HG02610 (cell line): ENCODE measurements around the gene ZMIZ1.

Experiments
- ATAC-seq: cut with Tn5 transposase; IDR thresholded peaks from one replicate; pipeline ENCODE4 v1.9.1; 2021; ENCODE audit warnings: mild to moderate bottlenecking, moderate library complexity; ENCODE audit not compliant: unreplicated experiment

The ZMIZ1 gene

DNA sequence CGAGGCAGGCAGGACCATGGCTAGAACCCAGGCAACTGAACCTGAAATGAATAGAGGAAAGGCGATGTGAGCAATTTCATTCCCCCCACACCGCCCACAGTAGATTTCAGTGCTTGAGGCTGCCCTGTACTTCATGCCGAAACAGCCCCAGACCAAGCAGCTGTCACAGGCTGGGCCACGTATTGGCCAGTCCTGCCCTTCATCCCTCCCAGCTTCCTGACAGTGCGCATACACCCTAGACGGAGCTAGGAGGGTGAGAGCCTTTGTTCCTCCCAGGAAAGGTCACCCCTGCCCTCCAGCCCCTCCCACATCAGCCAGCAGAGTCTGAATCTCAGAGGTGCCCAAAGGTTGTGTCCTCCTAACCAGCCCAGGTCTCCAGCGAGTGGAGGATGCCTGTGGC is 98.8 kb downstream of the ZMIZ1 start:
- ATAC-seq = no peak

DNA sequence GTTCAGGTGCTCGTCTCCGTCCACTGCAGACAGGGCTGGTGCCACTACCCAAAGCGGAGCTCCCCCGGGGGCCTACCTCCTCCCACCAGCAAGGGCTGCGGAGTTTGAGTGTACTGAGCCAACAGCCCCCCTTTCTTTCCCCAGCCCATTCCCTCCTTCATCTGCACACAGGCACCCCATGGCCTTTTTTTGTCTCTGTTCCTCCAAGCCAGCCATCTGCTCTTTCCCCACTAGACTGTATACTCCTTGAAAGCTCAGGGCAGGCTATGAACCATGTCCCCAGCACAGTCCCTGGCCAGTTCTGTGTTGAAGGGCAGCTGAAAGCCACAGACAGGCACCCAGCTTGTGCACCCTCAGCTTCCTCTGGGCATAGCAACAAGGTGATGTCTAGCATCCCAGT is 99.4 kb downstream of the ZMIZ1 start:
- no peak for ATAC-seq

DNA sequence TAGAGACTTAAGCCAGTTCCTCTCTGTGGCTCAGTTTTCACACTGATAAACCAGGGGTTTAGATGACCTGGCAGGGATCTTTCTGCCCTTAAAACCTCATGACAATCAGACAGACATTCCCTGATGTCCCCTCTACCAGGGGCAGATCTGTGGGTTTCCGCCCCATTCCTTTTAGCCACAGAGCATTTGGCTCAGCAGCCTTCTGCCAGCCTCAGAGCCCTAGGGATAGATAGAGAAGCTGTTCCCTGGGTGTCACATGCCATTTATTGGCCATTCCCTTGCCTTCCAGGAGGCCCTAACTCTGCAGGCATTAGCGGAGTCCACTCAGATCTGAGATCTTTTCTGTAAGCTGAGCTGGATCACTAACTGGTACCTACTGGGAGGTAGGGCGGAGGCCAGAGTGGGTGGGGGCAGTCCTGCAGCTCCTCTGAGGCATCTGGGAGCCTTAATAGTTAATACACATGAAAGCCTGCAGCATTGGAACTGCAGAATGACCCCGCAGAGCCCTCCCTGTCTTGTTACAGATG is 101.5 kb downstream of the ZMIZ1 start:
- no peak for ATAC-seq

DNA sequence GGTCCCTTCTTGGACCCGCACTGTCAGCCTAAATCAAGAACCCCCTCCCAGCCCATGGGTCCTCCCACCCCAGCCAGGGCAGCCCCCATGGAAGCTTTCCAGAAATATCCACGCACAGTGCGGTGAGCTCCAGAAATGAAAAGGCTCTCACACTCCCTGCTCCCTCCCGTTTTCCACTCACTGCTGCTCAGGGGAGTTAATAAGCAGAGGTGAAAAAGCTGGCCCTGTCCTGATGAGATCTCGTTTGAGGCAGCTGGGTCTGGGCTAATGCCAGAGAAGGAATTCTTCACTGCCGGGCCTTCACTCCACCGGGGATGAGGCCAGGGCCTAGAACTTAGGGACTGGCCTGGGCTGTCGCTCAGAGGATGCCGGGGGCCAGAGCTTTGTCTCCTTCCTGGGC is 102.2 kb downstream of the ZMIZ1 start:
- ATAC-seq = no peak

DNA sequence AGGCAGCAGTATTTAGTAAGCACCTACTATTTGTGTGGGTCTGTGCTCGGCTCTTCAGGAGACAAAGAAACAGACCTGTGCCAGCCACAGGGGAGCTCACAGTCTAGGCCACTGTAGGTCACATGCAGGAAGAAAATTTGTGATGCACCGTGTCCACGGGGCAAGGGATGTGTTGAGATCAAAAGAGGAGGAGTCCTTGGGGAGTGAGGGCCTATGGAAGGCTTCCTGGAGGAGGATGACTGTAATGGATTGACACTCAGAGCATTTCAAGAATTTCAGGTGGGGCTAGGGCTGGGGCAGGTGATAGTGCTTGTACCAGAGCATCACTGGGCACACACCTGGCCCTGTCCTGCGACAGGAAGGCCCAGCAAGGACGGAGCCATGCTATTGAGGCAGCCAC is 102.7 kb downstream of the ZMIZ1 start:
- no peak for ATAC-seq

DNA sequence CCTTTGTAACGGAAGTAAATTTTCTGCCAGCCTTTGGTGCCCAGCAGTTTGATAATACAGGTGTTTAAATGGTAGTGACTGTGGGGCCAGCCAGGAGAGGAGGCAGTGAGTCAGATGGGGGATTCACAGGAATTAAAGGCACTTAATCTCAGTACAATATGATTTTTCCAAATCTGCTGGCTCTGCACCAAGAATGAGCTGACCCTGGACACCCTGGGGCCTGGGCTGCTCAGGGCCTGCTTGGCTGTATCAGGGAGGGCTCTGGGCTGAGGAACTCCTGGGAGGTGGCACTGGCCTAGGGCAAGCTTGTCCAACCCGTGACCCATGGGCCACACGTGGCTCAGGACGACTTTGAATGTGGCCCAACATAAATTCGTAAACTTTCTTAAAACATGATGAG is 104.1 kb downstream of the ZMIZ1 start:
- no peak for ATAC-seq

DNA sequence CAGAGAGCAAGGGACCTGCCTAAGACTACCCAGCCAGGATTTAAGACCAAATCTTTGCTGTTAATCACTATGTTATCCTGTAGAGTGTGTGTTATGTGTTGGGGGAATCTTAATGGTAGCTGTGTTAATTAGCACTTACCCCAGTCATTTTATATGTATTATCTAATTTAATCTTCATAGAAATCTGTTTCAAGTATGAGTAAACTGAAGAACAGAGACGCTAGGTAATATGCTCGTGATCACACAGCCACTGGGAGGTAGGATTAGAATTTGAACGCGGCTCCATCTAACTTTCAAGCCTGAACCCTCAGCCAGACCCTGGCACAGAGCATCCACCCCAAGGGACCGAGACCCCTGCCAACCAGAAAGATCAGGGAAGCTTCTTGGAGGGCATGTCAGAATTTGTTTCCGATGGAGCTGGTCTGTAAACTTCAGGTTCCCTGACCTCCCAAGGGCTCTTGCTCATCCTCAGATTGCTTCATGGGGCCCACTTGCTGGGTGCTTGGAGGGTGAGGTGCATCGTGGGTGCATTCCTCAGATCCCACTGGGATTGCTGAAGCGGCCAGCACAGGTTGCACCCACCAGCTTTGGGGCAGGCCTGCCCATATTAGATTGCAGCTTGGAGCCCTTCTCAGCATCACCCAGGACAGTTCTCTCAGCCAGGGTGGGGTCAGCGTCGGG is 105.0 kb downstream of the ZMIZ1 start:
- ATAC-seq = no peak

DNA sequence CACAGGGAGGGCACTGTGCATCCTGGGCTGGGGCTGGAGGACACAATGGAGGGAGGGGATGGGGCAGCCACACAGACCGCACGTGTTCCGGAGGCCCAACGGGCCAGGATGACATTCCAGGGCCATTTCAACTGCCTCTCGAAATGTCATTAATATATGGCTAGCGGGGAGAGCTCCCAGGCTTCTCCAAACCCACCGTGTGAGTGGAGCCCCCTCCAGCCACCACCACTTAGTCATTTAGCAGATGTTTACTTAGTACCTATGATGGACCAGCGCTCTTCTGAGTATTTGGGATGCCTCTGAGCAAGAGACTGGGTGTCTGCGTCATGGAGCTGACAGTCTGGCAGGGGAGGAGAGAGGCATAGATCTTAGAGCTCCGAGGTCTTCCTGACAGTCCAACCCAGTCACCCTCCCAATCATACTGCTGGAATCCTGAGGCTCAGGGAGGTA is 107.3 kb downstream of the ZMIZ1 start:
- ATAC-seq = no peak

DNA sequence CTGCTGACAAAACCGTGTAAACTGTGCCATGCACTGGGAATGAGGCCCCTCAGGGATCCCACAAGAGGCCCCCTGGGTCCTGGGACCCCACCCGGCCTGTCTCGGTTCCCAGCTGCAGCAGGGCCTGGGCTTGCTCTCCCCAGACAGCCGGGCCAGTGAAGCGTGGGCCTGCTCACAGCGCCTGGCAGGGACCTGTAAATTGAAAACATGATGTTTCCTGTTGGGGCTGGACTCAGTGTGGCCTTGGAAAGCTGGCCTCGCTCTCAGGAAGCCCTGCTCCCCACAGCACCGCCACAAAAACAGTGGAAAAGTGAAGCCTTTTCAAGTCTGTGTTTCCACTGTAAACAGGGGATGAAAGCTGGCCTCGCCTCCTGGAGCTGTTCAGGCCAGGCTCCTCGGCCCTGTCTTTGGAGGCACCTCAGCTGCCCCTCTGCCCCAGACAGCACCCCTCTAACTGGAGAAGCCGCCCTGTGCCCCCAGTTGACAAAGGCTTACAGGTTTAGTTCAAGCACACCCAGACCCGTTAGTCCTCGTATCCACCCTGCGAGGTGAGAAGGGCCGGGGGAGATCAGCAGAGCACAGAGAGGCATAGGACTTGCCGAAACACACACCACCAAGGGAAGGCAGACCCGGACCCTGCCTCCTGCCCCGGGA is 108.3 kb downstream of the ZMIZ1 start:
- no peak for ATAC-seq

DNA sequence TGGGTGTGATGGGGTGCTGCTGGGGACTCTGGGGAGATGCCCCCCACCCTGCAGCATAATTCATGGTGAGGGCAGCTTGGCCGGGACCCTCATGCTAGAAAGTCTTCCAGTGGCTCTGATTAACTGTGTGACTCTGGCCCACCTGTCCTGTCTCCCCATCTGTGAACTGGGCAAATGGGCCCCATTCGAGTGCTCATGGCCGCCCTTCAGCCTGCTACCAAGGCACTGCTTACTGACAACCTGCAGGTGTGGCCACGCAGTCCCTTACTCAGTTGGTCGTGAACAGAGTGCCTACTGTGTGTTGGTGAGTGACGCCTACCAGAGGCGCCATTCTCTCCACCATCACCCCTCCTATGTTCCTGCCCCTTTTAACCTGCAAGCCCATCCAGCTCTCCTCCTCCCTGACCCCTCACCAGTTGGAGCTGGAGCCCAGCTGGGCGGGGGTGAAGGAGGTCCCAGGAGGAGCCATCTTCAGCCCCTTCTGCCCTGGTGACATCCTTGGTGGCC is 109.4 kb downstream of the ZMIZ1 start:
- ATAC-seq = no peak

DNA sequence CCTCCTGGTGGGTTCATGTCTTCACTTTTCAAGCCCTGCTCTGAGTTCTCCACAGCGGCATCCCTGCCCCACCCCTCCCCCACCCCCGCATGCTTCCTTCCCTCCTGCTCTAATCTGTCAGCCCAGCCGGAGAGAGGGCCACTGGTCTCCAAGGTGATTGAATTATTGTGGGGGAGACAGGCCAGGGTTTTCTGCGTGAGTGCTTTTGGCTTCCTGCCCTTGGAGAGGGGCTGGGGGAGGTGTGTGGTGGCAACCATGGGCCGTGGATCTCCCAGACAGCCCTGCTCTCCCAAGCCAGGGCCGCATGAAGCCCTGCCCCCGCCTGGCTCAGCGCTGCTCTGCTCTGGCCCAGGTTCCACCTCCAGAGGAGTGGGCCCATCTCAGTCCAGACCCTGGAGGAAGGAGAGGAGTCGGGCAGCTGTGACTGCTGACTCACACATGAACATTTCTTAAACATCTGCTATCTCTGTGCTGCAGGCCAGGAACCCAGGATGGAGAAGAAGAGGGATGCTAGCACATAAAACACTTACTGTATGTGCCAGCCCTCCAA is 109.9 kb downstream of the ZMIZ1 start:
- no peak for ATAC-seq

DNA sequence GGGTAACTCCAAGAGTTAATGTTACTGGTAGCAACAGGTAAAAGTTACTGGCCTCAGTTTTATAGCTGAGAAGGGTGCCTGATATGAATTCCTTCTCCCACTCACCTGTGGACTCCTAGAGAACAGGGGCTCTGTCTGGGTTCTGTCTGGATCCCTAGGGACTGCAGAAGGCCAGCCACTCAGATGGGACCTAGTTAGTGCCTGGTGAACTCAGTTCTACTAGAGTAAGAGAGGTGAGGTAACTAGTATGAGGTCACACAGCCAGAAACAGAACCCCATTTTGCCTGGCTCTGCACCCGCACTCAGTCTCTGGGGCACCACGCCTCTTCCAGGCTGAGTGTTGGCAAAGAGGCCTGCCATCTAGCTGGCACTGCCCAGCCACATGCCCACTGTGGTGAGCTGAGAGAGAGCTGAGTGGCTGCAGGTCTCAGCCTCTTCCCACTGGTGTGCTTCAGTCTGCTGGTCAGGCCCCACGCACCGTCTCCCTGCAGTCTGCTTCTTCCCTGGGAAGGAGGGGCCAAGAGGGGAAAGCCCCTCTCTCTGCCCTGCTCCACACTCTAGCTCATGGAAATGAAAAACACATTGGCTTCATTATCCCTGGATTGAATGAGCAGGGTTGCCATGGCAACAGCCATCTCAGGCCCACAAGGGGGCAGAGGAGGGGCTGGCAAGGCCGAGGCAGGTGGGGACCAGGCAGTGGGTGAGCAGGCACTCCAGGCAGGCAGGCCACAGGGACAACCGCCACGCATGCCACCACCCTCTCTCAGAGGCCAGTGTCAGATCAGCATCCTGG is 110.6 kb downstream of the ZMIZ1 start:
- no peak for ATAC-seq

DNA sequence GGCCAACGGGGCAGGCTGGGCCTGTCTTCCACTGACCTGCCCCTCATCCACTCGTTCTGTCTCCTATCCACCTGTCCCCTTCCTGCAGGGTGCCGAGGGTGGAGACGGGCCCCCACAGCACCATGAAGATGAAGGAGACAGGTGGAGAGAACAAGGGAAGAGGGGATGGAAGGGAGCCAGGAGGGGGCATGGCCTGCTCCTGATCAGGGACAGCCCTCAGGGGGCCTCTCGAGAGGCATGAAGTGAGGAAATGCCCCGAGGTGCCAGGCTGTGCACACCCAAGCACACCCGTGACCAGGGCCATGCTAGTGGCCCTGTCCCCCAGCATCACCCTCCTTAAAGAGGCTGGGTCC is 111.2 kb downstream of the ZMIZ1 start:
- no peak for ATAC-seq

DNA sequence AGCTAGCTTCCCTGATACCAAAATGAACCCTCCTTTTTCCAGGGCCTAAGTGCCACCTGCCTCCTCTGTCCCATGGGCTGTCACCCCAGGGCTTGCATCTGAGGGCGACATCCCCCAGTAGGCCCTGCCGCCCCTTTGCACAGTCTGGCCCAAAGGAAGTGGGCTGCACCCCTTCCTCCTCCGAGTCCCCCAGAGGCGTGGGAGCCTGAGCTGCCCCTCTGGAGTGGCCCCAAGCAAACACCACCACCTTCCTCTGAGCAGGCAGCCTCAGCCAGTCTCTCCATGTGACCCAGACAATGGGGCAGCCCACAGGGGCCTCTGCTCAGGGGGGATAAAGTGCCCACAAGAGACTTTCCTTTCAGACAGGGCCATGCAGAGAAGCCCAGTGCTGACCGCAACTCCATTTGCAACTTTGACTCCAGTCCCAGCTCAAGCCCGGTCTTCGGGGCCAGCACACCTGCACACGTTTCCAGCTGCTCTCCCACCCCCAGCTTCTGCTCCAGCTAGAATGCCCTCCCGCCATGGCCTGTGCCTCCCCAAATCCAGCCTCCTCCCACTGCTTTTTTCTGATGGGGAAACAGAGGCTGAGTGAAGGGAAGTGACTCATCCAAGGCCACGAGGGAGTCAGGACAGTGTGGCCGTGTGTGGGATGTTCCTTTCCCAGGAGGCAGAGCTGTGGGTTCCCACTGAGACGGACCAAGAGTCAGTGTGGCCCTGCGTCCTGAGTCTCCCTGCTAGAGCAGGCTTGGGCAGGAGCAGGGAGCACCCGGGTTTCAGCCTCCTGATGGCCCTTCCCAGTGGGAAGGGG is 111.9 kb downstream of the ZMIZ1 start:
- ATAC-seq = no peak

DNA sequence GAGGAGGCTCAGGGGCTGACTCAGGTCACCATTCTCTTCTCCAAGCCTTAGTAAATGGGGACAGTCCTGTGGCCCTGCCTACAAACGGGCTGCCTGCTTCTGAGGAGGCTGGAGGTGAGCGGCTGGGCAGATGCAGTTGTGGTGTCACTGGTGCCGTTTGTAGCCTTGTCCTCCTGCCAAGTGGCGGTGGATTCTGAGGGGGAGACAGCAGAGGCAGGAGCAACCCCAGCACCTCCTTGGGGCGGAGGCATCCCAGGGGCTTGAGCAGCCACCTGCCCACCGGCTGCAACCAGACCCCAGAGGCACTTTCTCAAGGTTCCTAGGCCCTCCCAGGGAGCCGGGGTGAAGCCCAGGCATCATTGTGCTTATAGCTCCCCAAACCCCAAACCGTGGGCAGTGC is 112.5 kb downstream of the ZMIZ1 start:
- no peak for ATAC-seq

DNA sequence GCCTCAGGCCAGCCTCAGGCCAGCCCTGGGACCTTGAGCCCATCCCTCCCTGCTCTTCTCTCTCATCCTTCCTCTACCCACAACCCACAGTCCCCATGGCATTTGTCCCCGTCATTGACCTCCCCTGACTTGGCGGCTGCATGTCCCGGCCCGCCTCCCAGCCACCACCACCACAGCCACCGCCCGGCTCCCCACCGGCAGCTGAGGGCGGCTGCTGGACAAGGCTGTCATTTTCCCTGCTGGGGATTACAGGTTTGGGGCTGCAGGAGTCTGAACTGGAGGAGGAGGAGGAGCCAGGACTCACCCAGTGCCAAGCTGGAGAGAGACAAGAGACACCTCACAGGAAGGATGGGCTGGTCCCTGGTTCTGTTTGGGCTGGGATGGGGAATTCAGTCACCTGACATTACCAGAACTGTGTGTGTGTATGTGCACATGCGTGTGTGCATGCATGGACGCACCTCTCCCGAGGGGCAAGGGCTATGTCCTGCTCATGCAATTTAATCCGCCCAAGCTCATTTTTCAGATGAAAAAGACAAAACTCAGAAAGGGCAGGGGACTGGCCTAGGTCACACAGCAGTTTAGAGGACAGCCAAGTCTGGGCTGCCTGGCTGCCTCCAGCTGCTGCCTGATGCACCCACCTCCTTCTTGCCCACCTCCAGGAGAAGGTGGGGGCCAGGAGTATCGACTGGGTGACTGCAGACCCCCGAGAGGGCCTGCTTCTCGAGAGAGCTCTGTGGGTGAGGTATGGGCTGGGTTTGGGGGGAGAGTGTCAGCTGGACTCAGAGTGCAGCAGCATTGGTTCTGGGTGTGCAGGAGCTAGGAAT is 113.1 kb downstream of the ZMIZ1 start:
- no peak for ATAC-seq

DNA sequence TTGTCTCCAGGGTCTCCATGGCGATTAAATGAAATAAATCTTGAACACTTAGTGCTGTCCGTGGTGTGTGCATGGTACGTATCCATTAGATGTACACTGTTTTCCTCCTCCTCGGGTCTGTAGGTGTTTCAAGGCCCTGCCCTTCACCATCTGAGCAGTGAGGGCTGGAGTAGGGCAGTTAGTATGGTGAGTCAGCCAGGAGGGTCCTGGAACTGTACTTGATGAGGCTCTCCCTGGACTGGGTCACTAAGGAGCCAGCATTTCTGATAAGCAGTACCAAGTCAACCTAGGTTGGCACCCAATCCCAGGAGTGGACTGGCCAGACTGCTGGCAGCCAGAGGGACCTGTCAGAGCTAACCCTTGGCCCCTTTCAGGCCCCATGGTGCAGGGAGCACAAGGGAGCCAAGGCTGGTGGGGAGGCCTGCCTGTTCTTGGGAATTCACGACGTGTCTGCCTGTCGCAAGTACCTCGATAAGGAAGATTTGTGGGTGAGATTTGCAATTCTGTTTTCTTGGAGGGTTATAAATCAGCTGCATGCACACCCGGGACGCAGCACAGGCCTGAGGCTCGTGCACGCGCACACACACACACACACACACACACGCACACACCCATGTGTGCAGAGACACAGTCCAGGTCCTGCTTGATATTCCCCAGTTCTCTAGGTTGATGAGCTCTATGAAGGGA is 114.2 kb downstream of the ZMIZ1 start:
- no peak for ATAC-seq

DNA sequence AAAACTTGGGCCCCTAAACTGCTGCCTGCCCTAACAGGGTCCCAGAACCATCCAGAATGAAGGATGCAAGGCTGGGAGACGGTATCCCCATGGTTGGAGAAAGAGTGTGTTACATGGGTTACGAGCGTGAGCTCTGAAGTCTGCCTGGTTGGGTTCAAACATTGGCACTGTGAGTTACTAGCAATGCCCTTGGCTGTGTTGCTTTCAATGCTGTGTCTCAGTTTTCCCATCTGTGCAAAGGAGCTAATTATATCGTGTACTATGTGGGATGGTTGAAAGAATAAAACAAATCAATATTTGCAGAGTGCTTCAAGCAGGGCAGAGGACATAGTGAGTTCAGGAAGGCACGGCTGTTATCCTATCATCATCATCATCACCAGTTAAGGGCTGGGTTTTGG is 114.7 kb downstream of the ZMIZ1 start:
- ATAC-seq = no peak

DNA sequence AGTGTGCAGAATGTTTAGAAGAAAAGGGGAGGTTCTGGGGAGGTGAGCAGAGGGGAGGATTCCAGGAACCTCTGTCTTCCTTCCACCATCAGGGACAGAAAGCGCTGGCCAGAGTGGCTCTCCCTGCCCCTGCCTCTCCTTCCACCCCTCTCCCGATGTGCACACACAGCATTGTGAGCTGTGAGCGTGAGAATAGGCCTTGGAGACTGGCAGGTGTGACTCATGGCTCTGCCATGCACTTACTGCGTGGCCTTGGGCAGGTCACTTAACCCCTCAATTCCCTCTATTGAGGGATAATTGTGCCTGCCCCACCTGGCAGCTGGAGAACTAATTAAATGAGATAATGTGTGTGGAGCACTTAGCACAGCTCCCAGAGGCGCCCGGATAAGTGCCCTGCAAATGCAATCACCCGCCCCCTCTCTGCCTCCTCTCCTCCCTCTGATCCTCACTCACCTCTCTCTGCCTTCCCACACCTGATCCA is 115.4 kb downstream of the ZMIZ1 start:
- no peak for ATAC-seq
